AG04449 (cell line): ENCODE data around the gene TNNC2.
A peak's percentile ranks its signal among the peaks of the same experiment; 100 is the strongest.
"Not testable (repeated sequence)": the region's sequence is repeated elsewhere in the genome, so short reads cannot be mapped to it uniquely, and the experiment has no call there.

Experiments used
- CTCF ChIA-PET: fragments of 350-600 bp; formaldehyde crosslinking; extraction: SDS; loops from one replicate; lab custom pipeline; 2021; ENCODE audit warnings: antibody characterized with exemption; lab: Yijun Ruan, JAX
- POLR2A ChIA-PET: fragments of 400-600, 350-600 bp; formaldehyde crosslinking; extraction: SDS; loops from one replicate; lab custom pipeline; 2020; ENCODE audit warnings: antibody characterized with exemption, inconsistent platforms; lab: Yijun Ruan, JAX
- DNase-seq: peaks from one replicate; pipeline ENCODE4 v3.0.0-alpha.2; 2010; ENCODE audit warnings: low read depth, low spot score
- H3K4me3 ChIP-seq: 2 replicates; pipeline ENCODE4 v1.5.1; 2011; ENCODE audit warnings: low read depth, mild to moderate bottlenecking, control low read depth, low read length
- TF ChIP-seq, protein P1 (sequence below): IDR thresholded peaks from one replicate; pipeline ENCODE4 v1.5.1; 2011; ENCODE audit warnings: mild to moderate bottlenecking, moderate library complexity, low read length, control low read depth, inconsistent platforms; ENCODE audit not compliant: insufficient read depth; ENCODE audit errors: missing control alignments

Gene TNNC2

DNA sequence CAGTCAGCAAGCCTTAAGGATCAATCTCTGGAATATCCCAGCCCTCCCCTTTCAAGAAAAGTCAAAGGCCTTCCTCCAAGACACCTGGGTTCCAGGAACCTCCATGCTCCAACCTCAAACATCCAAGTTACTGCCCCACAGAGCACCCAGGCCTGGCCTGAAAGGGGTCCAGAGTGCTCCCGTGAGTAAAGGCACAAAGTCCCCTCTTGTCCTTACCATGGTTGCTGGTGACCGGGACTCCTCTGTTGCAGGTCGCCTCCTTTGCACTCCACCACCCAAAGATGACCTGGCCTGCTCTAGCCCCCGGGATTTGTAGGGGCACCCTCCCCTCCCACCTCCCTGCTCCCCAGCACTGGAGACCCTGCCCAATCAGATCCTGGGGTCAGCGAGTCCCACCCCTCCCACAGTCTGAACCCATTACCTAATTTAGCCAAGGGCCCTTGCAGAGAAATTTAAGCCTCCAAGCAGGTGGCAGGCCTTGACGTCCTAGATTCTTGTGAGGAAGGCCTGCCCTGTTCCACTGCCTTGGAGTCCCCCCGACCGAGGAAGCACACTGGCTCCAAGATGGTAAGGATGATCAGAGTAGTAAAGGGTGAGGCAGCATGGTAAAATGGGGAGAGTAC lies at the start of gene TNNC2:
Gene TNNC2, minus strand, starts transcription at position 283 of the 623 bp plus-strand sequence. Its CDS starts 64 bp downstream, at position 219.
- ChIA-PET POLR2A (no interaction called here), CTCF (interaction anchor here (0.6 to 3.7 kb wide), 2 partner anchors 136 to 143 kb away, joined by 3 to 28 read pairs; no protein-coding TSS in a partner anchor)
- TF ChIP-seq, protein P1, sequence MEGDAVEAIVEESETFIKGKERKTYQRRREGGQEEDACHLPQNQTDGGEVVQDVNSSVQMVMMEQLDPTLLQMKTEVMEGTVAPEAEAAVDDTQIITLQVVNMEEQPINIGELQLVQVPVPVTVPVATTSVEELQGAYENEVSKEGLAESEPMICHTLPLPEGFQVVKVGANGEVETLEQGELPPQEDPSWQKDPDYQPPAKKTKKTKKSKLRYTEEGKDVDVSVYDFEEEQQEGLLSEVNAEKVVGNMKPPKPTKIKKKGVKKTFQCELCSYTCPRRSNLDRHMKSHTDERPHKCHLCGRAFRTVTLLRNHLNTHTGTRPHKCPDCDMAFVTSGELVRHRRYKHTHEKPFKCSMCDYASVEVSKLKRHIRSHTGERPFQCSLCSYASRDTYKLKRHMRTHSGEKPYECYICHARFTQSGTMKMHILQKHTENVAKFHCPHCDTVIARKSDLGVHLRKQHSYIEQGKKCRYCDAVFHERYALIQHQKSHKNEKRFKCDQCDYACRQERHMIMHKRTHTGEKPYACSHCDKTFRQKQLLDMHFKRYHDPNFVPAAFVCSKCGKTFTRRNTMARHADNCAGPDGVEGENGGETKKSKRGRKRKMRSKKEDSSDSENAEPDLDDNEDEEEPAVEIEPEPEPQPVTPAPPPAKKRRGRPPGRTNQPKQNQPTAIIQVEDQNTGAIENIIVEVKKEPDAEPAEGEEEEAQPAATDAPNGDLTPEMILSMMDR = no peak
- DNase-seq = no peak
- no peak within 1 kb of the TSS for H3K4me3 ChIP-seq

DNA sequence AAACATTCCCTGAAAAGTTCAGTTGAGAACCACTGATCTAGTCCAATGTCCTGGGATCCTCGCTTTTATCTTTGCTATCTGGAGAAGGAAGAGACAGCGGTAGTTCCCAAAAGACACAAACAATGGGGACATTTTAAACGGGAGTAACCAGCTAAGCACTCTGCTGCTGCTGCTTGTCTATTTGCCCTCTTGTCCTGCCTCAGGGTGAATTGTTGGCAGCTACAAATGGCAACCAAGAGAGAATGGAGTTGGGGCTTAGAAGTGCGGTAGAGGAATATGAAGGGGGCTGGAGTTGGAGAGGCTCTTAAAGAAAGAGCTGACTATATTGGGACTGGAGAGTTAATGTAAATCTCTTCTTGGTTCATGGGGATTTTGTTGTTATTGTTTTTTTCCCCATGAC lies 47.5 kb upstream of the TNNC2 start:
- DNase-seq = no peak
- ChIA-PET CTCF (interaction anchor here (0.8 kb wide), 1 partner anchor 15 kb away, joined by 3 read pairs; no protein-coding TSS in a partner anchor), POLR2A (no interaction called here)
- H3K4me3 ChIP-seq = no peak overlapping the region
- TF ChIP-seq, protein P1 = no peak

DNA sequence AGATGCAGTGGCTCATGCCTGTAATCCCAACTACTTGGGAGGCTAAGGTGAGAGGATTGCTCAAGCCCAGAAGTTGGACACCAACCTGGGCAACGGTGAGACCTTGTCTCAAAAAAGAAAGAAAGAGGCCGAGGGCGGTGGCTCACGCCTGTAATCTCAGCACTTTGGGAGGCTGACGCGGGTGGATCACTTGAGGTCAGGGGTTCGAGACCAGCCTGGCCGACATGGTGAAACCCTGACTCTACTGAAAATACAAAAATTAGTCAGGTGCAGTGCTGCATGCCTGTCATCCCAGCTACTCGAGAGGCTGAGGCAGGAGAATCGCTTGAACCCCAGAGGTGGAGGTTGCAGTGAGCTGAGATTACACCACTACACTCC lies 47.0 kb upstream of the TNNC2 start:
- POLR2A ChIA-PET, DNase-seq, H3K4me3 ChIP-seq: not testable (repeated sequence)
- CTCF ChIA-PET = interaction anchor here (0.8 kb wide), 1 partner anchor 15 kb away, joined by 3 read pairs; no protein-coding TSS in a partner anchor

DNA sequence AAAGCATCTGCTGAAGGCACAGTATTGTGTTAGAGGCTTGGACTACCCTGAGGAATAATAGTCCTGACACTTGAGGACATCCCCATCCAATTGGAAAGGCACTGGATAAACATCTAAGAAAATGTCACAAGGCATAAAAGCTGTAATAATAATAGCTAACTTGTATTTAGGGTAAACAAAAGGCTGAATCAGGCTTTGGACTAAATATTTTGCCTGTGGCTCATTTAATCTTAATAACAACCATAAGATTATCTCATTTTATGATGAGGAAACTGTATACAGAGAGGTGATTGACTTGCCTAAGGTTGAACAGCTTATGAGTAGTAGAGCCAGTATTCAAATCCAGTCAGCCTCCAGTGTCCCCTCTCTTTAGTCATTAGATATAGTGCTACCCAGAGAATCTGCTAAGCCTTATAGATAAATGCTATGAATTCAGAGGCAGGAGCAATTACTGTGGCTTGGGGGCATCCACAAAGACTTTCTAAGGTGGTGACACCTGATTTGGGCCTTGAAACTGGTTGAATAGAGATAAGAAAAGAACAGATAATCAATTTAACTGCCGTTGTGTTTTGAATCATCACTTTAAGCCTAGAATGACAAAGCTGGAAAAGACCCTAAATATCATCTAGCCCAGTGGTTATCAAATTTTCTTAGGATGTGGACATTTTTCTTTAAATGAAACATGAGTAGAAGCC lies 46.4 kb upstream of the TNNC2 start:
- CTCF ChIA-PET = no interaction called here
- no peak for DNase-seq
- no peak overlapping the region for H3K4me3 ChIP-seq
- POLR2A ChIA-PET = no interaction called here
- TF ChIP-seq, protein P1 = no peak

DNA sequence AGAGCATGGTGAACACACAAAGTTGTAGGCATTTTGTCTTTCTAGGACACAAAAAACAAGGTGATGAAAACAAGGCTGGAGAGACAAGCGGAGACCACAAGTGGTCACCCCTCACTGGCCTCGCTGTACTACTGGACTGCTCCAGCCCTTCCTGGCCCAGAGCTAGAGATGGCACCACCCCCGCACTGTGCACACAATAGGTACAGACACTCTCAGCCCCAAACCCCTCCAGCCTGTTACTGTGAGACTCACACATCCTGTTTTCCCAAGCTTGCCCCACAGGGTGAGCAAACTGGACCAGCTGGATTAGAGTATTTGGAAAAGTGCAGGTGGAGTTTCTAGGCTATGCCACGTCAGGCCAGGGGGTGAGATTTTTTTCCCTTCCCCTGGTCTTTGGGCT lies 45.5 kb upstream of the TNNC2 start:
- DNase-seq = no peak
- POLR2A ChIA-PET = no interaction called here
- H3K4me3 ChIP-seq = no peak overlapping the region
- TF ChIP-seq, protein P1 = no peak
- CTCF ChIA-PET = interaction anchor here (0.6 kb wide), 1 partner anchor 22 kb away, joined by 3 read pairs; no protein-coding TSS in a partner anchor

DNA sequence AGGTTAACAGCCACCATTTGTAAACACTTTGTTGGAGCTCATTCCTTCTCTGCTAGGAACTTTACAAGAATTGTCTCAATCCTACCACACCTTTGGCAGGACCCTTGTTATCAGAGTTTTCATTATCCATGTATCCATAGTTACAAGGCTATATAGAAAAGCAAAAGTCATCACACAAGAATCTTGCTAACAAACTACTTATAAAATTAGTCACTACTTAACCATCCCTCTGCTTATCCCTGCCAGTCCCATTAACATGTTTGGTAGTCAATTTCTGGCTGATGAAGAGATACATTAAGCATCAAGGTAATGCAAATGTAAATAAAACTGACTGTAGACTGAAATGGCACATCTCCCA lies 40.7 kb upstream of the TNNC2 start:
- H3K4me3 ChIP-seq = no peak overlapping the region
- ChIA-PET CTCF (interaction anchor here (0.9 to 1.7 kb wide), 3 partner anchors 10 to 101 kb away, joined by 3 to 5 read pairs (median 4); no protein-coding TSS in a partner anchor), POLR2A (interaction anchor here (0.9 kb wide), 1 partner anchor 13 kb away, joined by 3 read pairs; no protein-coding TSS in a partner anchor)
- peak; percentile 45 for DNase-seq
- TF ChIP-seq, protein P1 = no peak
